Stimulated activated effector memory CD8-positive, alpha-beta T cell treated with anti-CD3 and anti-CD28 coated beads, Interleukin-12 subunit alpha, Interleukin-12 subunit beta, amount 100 ng/mL, for 72 hours (primary cell): Measurements from ENCODE around the gene MAML2.

ENCODE experiments used
- ATAC-seq: fragments of 150-1000 bp; cut with Tn5 transposase; 2 replicates; pipeline ENCODE4 v1.10.0; 2021
- DNase-seq, 2 donors: peaks; one replicate each; pipeline ENCODE4 v3.0.0; 2021 to 2022; ENCODE audit warnings: low spot score in 2 of 2
- H3K27ac Mint-ChIP-seq: one replicate; pipeline ENCODE4 v1.8.0; 2022; ENCODE audit warnings: mild to moderate bottlenecking, mixed read lengths
- H3K36me3 Mint-ChIP-seq: one replicate; pipeline ENCODE4 v1.8.0; 2022; ENCODE audit warnings: mild to moderate bottlenecking, mixed read lengths
- H3K4me1 Mint-ChIP-seq: one replicate; pipeline ENCODE4 v1.8.0; 2022; ENCODE audit warnings: mixed read lengths
- H3K4me3 Mint-ChIP-seq: one replicate; pipeline ENCODE4 v1.8.0; 2022; ENCODE audit warnings: mild to moderate bottlenecking, mixed read lengths
- H3K9me3 Mint-ChIP-seq: one replicate; pipeline ENCODE4 v1.8.0; 2022; ENCODE audit warnings: mixed read lengths

MAML2 gene

GRCh38 chr11:96101146-96101545 is 241.8 kb downstream of the MAML2 start:
- DNase-seq (no peak), ATAC-seq (no peak)
- Mint-ChIP-seq H3K27ac (no peak overlapping the region), H3K36me3 (no peaks in the 10 kb centered on the region), H3K4me1 (peaks cover 5% of the 10 kb centered on the region), H3K9me3 (no peaks in the 10 kb centered on the region), H3K4me3 (no peak overlapping the region)

DNA sequence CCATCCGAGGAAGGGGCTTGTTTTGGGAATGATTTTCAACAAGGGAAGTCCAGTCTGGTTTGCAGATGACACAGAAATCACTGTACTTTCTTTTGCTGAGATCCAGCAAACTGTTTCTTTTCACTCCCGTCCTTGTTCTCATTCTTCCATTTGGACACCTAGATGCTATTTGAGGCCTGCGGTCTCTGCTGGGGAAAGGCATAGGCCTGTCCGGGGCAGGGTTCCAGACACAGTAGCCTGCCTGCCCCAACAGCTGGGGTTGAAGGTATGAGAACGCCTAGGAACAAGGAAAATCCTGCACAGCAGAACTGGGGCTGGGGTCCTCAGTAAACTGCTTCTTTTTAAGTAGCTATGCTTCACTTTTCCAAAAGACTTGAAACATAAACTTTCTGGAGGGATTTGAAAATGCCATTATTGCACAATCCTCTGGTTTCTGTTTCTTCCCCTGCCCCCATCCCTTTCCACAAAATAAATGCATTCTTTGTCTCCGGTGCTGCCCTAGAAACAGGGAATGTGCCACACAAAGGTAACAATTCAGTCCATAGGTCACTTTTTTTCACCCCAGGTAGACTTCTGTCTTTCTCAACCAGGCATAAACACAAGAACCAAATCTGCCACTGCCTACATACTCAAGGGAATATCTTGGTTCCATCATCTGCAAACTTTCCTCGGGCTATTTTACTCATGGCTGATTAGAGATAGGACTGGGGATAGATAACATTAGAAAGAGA is 244.3 kb downstream of the MAML2 start:
- Mint-ChIP-seq H3K4me3 (no peak overlapping the region), H3K27ac (no peak overlapping the region), H3K9me3 (no peaks in the 10 kb centered on the region), H3K4me1 (peaks cover 3% of the 10 kb centered on the region), H3K36me3 (no peaks in the 10 kb centered on the region)
- ATAC-seq, result no peak
- DNase-seq, result no peak

GRCh38 chr11:96097844-96098421 is 245.1 kb downstream of the MAML2 start:
- no peak for DNase-seq

GRCh38 chr11:96096360-96096759 is 246.6 kb downstream of the MAML2 start:
- H3K27ac Mint-ChIP-seq, result no peak overlapping the region

More at GRCh38 chr11:96097844-96098421, 245.1 kb downstream of the MAML2 start:
- H3K9me3 Mint-ChIP-seq, result no peaks in the 10 kb centered on the region
- peaks cover 5% of the 10 kb centered on the region for H3K4me1 Mint-ChIP-seq
- peaks cover under 1% of the 10 kb centered on the region for H3K36me3 Mint-ChIP-seq
- ATAC-seq, result no peak
- H3K27ac Mint-ChIP-seq, result no peak overlapping the region
- no peak overlapping the region for H3K4me3 Mint-ChIP-seq

DNA sequence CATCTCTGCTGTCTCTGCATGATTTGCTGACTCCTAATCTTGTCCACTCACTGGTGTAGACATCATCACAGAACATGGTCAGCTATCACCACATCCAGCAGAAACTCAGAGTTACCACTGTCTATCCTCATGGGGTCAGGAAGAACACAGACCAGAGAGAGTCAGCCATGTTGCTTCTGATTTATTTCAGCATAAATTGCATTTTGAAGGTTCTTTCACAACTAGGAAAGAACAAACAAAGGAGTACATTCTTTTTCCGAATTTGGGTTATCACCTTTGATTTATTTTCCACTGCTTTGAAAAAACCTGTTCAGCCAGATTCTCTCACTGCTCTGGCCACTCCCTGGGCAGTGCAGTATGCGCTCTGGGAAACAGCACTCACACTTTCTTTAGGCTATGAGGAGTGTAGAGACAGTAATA is 247.1 kb downstream of the MAML2 start:
- Mint-ChIP-seq H3K9me3 (no peaks in the 10 kb centered on the region), H3K36me3 (peaks cover 17% of the 10 kb centered on the region), H3K4me3 (no peak overlapping the region), H3K4me1 (peaks cover 21% of the 10 kb centered on the region), H3K27ac (no peak overlapping the region)
- DNase-seq (no peak), ATAC-seq (no peak)

More at GRCh38 chr11:96096360-96096759, 246.6 kb downstream of the MAML2 start:
- peaks cover 12% of the 10 kb centered on the region for H3K36me3 Mint-ChIP-seq
- no peaks in the 10 kb centered on the region for H3K9me3 Mint-ChIP-seq
- no peak overlapping the region for H3K4me3 Mint-ChIP-seq
- no peak for DNase-seq
- H3K4me1 Mint-ChIP-seq, result peaks cover 18% of the 10 kb centered on the region
- ATAC-seq, result no peak

- Mint-ChIP-seq H3K9me3 (no peaks in the 10 kb centered on the region), H3K27ac (no peak overlapping the region), H3K4me3 (no peak overlapping the region), H3K36me3 (peaks cover 18% of the 10 kb centered on the region), H3K4me1 (peaks cover 21% of the 10 kb centered on the region)
- no peak for ATAC-seq
- DNase-seq, result no peak
These were observed 248.8 kb downstream of the MAML2 start for GRCh38 chr11:96094156-96094555.

DNA sequence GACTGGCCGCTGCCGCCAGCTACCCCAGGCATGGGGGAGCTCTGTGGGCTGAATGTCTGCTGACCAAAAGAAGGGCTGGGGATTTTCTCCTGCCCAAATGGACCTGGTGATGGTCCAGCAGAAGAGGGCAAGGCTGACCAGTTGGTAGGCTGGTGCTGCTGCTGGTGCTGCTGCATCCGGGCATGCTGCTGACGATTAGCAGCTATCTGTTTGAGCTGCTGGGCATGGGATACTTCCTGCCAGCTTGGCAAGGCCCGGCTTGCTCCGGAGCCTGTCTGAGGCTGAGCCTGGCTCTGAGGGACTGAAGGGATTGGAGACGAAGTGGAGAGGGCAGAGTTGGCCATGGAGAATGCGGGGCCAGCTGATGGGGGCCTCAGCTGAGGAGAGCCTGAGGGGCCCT is 250.5 kb downstream of the MAML2 start:
- Mint-ChIP-seq H3K4me3 (peak overlapping the region; percentile 48), H3K9me3 (no peaks in the 10 kb centered on the region), H3K36me3 (peaks cover 24% of the 10 kb centered on the region), H3K4me1 (peaks cover 21% of the 10 kb centered on the region), H3K27ac (peak overlapping the region; percentile 73)
- ATAC-seq (no peak), DNase-seq (no peak)

DNA sequence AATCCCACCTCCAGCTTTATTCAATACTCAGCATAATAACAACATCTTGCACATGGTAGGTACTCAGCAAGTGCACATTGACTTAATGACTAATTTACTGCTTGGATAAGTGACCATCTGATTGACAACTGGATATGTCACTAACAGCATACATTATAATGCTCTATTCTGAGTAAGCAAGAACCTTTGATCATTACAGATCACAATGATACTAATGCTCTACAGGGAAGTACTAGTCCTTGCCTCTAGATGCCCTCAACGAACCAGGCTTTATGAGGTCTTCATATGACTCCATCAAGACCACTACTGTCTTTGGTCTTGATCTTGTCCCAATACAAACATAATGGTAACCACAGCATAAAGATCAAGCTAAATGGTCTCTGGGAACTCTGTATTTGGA is 251.5 kb downstream of the MAML2 start:
- peaks cover 21% of the 10 kb centered on the region for H3K4me1 Mint-ChIP-seq
- peaks cover 24% of the 10 kb centered on the region for H3K36me3 Mint-ChIP-seq
- no peaks in the 10 kb centered on the region for H3K9me3 Mint-ChIP-seq
- peak overlapping the region; percentile 73 for H3K27ac Mint-ChIP-seq
- no peak overlapping the region for H3K4me3 Mint-ChIP-seq
- DNase-seq, result no peak
- peak; percentile 96 for ATAC-seq

- ATAC-seq (no peak), DNase-seq (no peak)
- Mint-ChIP-seq H3K27ac (no peak overlapping the region), H3K4me3 (no peak overlapping the region), H3K9me3 (no peaks in the 10 kb centered on the region), H3K4me1 (peaks cover 21% of the 10 kb centered on the region), H3K36me3 (peaks cover 24% of the 10 kb centered on the region)
These were observed 252.3 kb downstream of the MAML2 start for GRCh38 chr11:96090711-96091110.

DNA sequence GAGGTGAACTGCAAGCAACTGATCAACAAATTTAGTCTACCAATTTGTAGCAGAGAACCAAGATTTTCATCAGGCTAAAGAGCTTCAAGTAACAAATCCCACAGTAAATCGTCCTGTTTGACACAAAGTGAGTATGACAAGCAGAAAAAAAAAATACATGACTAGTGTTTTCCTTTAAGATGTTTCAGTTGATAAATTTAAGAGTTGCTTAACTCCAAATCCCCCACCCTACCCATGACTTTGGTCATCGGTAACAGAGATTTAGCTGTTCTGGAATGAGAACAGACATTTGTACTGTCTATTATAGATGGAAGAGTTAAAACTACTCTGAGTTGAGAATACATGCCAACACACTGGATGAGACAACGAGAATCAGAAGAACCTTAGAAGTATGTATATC is 254.1 kb downstream of the MAML2 start:
- H3K4me3 Mint-ChIP-seq, result no peak overlapping the region
- ATAC-seq (no peak), DNase-seq (no peak)
- peaks cover 24% of the 10 kb centered on the region for H3K36me3 Mint-ChIP-seq
- peaks cover 29% of the 10 kb centered on the region for H3K4me1 Mint-ChIP-seq
- no peak overlapping the region for H3K27ac Mint-ChIP-seq
- H3K9me3 Mint-ChIP-seq, result no peaks in the 10 kb centered on the region

GRCh38 chr11:96086111-96086510 is 256.9 kb downstream of the MAML2 start:
- DNase-seq (no peak), ATAC-seq (no peak)
- Mint-ChIP-seq H3K4me3 (no peak overlapping the region), H3K27ac (no peak overlapping the region), H3K36me3 (peaks cover 10% of the 10 kb centered on the region), H3K4me1 (peaks cover 9% of the 10 kb centered on the region), H3K9me3 (no peaks in the 10 kb centered on the region)

DNA sequence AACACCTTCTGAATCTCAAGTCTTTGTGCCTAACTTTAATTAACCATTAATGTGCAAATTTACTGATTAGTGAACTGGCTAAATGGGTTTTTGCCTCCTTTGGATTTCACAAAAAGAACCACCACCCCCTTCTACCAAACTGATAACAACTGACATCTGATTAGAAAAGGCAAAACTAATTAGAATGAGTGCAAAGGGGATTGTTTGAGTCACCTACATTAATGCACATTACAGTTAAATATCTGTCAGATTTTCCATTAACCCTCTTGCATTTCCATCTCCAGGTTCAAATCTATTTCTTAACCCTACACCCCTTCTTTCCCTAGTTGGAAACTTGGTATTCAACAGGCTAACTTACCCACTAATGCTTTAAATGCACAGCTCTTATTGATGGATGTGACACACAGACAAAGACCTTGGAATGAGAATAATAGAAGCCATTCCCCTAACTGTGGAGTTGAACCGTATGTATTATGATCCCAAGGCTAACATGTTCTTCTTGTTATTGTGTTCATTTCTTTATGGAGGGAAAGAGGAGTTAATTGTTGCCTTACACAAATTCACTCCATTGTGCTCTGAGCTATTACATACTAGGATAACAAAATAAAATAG is 257.6 kb downstream of the MAML2 start:
- DNase-seq (no peak), ATAC-seq (no peak)
- H3K9me3 Mint-ChIP-seq, result no peaks in the 10 kb centered on the region
- H3K4me1 Mint-ChIP-seq, result peaks cover 9% of the 10 kb centered on the region
- H3K27ac Mint-ChIP-seq, result no peak overlapping the region
- H3K36me3 Mint-ChIP-seq, result peaks cover 6% of the 10 kb centered on the region
- no peak overlapping the region for H3K4me3 Mint-ChIP-seq

DNA sequence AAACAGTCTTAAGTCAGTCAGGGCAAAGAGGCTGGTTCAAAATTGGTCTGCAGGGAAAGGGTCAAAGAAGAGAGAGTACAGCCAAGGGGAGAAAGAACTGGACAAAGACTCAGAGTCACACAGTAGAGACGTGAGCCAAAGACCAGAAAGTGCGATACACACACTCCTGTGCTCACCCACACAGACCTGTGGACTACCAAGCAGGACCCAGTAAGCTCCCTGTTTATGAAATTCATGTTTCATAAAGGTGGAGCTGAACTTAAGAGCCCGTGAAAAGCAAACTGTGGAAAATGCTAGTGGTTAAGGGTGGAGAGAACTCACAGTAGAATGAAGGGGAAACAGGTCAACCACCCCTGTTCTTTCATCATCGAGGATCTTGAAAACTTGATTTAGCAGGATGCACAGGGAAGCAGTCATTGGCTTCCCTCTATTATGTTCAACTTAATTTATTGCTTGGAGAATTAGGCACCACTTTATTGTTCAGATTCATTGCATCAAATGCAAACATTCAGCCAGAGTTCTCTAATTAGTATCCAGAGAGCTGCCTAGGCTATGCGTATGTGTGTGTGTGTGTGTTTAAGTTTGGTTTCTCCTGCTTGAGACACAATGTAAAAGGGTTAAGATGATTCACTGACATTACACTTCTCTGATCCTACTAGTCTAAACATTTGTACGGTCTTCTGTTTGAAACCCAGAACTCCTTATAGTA is 258.2 kb downstream of the MAML2 start:
- H3K9me3 Mint-ChIP-seq, result no peaks in the 10 kb centered on the region
- H3K4me1 Mint-ChIP-seq, result peaks cover 11% of the 10 kb centered on the region
- H3K27ac Mint-ChIP-seq, result no peak overlapping the region
- H3K4me3 Mint-ChIP-seq, result no peak overlapping the region
- H3K36me3 Mint-ChIP-seq, result peaks cover 6% of the 10 kb centered on the region
- ATAC-seq (no peak), DNase-seq (no peak)

DNA sequence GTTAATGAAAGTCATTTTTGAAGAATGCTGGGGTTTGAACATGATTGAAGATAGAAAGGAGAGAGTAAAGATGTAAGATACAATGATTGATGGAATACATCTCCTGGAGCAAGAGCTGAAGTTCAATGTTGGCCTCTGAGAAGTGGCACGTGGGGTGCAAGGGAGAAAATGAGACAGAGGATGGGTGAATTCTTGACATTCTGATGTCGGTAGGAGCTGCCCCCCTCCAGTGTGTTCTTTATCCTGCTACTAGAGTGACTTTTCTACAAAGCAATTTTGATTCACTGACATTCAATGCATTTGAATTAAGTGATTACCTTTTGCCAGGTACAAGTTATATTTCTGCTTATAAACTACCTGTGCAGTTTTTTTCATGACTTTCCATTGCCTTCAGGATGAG is 260.1 kb downstream of the MAML2 start:
- no peak overlapping the region for H3K4me3 Mint-ChIP-seq
- H3K9me3 Mint-ChIP-seq, result no peaks in the 10 kb centered on the region
- no peak for ATAC-seq
- no peak for DNase-seq
- H3K4me1 Mint-ChIP-seq, result peaks cover 20% of the 10 kb centered on the region
- no peak overlapping the region for H3K27ac Mint-ChIP-seq
- no peaks in the 10 kb centered on the region for H3K36me3 Mint-ChIP-seq

- Mint-ChIP-seq H3K4me3 (no peak overlapping the region), H3K36me3 (no peaks in the 10 kb centered on the region), H3K27ac (no peak overlapping the region), H3K9me3 (no peaks in the 10 kb centered on the region), H3K4me1 (peaks cover 27% of the 10 kb centered on the region)
- ATAC-seq (no peak), DNase-seq (no peak)
These were observed 260.7 kb downstream of the MAML2 start for GRCh38 chr11:96082002-96082899.
